ENCODE measurements around the gene CCDC148.

DNA sequence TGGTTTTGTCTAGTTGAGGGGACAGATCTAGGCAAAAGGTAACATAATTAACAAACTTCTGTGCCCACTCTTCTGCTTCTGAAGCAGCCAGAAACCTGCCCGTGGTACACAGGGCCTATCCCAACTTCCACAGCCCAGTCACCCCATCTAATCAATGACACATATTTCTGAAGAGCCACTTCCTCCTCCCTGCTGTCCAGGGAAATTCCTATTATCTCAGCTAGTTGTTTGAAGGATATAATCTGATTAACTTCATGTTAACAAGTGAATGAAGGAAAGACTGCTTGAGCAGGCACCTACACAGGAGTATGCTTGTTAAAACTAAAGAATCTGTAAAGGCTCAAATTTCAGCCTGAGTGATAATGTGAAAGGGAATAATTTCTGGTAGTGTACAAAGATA is 61.4 kb downstream of the CCDC148 start:
- TF ChIP-seq, protein P1, sequence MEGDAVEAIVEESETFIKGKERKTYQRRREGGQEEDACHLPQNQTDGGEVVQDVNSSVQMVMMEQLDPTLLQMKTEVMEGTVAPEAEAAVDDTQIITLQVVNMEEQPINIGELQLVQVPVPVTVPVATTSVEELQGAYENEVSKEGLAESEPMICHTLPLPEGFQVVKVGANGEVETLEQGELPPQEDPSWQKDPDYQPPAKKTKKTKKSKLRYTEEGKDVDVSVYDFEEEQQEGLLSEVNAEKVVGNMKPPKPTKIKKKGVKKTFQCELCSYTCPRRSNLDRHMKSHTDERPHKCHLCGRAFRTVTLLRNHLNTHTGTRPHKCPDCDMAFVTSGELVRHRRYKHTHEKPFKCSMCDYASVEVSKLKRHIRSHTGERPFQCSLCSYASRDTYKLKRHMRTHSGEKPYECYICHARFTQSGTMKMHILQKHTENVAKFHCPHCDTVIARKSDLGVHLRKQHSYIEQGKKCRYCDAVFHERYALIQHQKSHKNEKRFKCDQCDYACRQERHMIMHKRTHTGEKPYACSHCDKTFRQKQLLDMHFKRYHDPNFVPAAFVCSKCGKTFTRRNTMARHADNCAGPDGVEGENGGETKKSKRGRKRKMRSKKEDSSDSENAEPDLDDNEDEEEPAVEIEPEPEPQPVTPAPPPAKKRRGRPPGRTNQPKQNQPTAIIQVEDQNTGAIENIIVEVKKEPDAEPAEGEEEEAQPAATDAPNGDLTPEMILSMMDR (IDR thresholded peaks at IDR 0.05; ENCODE audit: insufficient read depth, low read length), result no peak
- TF ChIP-seq SPI1 (IDR thresholded peaks at IDR 0.05; ENCODE audit: borderline replicate concordance, low read depth) (no peak), POLR2AphosphoS5 (IDR thresholded peaks at IDR 0.05; ENCODE audit: low read depth) (no peak), GABPA (IDR thresholded peaks at IDR 0.05; ENCODE audit: low read depth) (no peak)
- TF ChIP-seq, protein P2, sequence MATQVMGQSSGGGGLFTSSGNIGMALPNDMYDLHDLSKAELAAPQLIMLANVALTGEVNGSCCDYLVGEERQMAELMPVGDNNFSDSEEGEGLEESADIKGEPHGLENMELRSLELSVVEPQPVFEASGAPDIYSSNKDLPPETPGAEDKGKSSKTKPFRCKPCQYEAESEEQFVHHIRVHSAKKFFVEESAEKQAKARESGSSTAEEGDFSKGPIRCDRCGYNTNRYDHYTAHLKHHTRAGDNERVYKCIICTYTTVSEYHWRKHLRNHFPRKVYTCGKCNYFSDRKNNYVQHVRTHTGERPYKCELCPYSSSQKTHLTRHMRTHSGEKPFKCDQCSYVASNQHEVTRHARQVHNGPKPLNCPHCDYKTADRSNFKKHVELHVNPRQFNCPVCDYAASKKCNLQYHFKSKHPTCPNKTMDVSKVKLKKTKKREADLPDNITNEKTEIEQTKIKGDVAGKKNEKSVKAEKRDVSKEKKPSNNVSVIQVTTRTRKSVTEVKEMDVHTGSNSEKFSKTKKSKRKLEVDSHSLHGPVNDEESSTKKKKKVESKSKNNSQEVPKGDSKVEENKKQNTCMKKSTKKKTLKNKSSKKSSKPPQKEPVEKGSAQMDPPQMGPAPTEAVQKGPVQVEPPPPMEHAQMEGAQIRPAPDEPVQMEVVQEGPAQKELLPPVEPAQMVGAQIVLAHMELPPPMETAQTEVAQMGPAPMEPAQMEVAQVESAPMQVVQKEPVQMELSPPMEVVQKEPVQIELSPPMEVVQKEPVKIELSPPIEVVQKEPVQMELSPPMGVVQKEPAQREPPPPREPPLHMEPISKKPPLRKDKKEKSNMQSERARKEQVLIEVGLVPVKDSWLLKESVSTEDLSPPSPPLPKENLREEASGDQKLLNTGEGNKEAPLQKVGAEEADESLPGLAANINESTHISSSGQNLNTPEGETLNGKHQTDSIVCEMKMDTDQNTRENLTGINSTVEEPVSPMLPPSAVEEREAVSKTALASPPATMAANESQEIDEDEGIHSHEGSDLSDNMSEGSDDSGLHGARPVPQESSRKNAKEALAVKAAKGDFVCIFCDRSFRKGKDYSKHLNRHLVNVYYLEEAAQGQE (IDR thresholded peaks at IDR 0.05; ENCODE audit: insufficient replicate concordance, low read depth), result no peak

All from HL-60 (cell line).